Hematopoietic multipotent progenitor cell treated with erythropoietin and hydrocortisone succinate and interleukin-3 and kit ligand, for 17 days (in vitro differentiated cells): ENCODE measurements around the gene SV2C.
"Not testable (repeated sequence)": the region's sequence is repeated elsewhere in the genome, so short reads cannot be mapped to it uniquely, and the experiment has no call there.

Experiments
- DNase-seq: peaks from one replicate; pipeline ENCODE4 v3.0.0-alpha.2; 2015; ENCODE audit warnings: low spot score

SV2C gene

GRCh38 chr5:76204191-76204590 is 121.0 kb downstream of the SV2C start:
- DNase-seq: no peak

DNA sequence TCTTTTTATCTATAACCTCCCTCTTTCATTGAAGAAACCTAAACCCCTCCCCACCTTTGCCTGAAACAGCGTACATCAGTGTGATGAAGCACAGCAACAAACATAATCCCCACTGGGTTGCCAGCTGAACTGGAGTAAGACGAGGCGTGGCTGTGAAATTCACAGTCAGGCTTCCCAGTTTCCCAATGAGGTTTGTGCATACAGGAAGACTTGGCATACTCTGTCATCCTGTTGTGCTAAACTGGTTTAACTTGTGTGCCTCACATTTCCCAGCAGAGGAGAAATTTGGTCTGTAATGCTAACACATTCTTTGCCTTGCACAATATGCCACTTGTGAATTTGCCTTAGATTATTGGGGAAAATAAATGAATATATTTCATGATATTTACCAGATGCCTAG is 121.5 kb downstream of the SV2C start:
- DNase-seq: no peak

DNA sequence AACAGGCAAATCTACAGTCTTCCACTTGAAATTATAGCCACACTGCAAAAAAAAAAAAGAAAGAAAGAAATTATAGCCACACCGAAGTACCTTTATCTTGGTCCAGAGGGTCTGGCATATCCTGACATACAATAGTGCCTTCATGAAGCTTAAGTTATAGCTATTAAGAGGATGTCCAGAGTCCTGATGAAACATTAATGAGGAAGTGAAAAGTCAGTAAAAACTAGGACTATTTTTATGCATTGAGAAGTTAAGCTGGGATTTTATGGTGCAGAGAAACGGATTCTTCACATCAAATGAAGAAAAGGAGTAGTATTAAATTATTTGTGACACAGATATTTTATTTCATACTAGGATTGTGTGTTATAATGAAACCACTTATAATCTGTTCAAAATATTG is 123.9 kb downstream of the SV2C start:
- no peak for DNase-seq

DNA sequence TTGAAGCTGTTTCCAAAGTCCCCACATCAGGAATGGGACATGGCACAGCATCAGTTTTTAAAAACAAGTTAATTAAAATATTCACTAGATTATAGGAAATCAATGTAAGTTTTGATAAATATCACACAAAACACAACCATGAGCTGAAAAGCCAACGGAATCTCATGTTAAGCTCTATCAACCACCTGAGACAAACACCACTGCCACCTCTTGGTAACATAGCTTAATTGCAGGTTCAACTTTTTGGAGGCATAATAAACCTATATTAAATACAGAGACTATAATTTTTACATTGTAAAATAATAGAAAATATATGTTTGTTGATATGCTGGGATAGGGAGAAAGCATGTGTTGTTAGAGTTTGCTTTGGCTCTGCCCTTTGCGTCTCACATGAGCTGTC is 126.1 kb downstream of the SV2C start:
- peak; percentile 24 for DNase-seq

- DNase-seq: no peak
Observed at GRCh38 chr5:76210946-76211345, 127.8 kb downstream of the SV2C start.

GRCh38 chr5:76213858-76214257 is 130.7 kb downstream of the SV2C start:
- DNase-seq: no peak

GRCh38 chr5:76216748-76217147 is 133.6 kb downstream of the SV2C start:
- no peak for DNase-seq

- DNase-seq: no peak
Observed at GRCh38 chr5:76219636-76220035, 136.5 kb downstream of the SV2C start.

DNA sequence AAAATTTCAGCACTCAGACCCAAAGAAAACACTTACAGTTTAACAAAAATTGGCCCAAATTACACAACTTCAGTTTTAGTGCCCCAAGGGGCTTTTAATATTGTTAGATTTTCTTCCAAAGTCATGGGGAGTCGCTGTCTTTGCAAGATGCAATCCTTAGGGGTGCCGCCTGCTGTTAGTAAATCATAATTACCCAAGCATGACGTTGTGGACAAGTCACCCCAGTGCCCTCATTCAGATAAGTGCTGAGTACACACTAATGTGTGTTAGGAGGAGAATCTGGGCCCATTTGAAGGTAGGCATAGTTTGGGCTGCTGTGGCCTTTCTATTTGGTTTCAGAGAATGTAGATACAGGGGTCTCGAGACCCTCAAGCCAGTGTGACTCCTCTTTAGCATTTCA is 138.1 kb downstream of the SV2C start:
- DNase-seq: no peak

DNA sequence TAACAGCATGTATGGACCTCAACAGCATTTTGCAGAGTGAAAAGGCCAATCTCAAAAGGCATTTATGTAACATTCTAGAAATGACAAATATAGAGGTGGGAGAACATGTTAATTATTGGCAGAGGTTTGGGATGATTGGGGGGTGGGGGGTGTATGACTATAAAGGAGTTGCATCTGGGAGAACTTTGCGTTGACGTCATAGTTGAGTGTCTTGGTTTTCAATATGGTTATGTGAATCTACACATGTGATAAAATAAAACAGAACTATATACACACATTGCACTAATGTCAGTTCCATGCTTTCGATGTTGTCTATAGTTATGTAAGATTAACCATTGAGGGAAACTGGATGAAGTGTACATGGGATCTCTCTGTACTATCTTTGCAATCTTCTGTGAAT is 139.1 kb downstream of the SV2C start:
- DNase-seq: no peak

DNA sequence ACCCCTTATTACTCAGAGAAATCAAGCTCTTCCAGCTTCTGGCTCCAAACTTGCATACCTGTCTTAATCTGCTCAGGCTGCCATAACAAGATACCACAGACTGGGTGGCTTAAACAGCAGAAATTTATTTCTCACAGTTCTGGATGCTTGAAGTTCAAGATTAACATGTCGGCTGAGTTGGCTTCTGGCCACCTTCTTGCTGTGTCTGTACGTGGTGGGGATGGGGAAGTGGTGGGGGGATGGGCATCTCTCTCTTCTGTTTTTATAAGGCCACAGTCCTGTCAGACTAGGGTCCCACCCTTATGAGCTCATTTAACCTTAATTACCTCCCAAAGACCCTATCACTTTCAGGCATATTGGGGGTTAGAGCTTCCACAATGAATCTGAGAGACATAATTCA is 140.5 kb downstream of the SV2C start:
- DNase-seq: no peak

- DNase-seq: no peak
Observed at GRCh38 chr5:76224898-76225297, 141.7 kb downstream of the SV2C start.

- no peak for DNase-seq
Observed at GRCh38 chr5:76225336-76225735, 142.2 kb downstream of the SV2C start.

- DNase-seq: no peak
Observed at GRCh38 chr5:76229900-76230299, 146.7 kb downstream of the SV2C start.

DNA sequence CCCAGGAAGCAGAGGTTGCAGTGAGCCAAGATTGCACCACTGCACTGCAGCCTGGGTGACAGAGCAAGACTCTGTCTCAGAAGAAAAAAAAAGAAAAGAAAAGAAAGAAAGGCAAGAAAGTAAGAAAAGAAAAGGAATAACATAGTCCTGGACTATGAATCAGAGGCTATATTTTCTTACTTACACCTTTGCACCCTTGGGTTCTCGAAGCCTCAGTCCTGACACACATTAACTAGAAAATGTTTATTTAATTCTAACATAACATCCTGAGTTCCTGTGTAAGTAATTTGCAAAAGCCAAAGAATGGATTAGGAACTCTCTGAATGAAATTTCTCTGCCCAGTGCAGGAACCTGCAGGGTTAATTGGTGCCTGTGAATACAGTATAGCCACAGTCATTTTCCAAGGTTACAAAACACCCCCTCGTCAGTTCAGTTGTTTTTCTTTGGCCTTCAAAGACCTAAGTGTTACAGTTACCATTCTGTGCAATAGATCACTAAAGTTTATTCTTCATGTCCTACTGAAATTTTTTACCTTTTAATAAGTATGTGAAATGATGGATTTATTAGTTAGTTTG is 147.6 kb downstream of the SV2C start:
- DNase-seq: no peak

DNA sequence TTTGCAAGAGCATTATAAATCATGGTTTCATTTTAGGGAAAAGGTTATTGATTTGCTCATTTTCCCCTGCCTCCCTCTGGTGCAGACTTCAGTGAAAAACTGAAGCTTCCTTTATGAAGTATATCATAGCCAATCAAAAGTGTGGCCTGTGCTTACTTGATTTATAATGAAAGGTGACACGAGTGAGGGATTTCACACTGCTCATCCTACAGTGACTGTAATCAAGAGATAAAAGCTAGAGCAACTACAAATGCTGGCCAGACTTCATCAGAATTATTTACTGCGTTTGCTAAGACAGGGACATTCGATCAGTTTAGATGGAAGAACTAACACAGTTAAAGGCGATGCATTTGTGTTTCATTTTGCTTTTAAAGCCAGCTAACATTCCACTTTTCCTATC is 151.5 kb downstream of the SV2C start:
- DNase-seq: no peak

GRCh38 chr5:76236684-76237083 is 153.5 kb downstream of the SV2C start:
- no peak for DNase-seq

DNA sequence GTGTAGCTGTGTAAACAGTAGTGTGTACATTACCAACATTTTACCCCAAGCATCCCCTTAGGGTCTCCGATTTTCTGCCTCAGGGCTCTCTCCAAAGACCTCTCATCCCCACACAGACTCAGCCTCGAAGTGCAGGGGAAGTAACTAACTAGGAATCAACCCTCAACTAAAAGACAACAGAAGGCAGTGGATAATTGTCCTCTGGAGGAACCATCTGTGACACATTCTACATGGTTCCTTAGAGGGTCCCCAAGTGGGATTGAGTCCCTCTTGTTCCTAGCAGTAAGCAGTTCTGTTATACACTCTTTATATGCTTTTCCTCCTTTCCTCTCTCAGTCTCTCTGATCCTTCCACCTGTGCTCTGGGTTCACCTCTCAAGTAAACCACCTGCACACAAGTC is 157.2 kb downstream of the SV2C start:
- DNase-seq: no peak

GRCh38 chr5:76242155-76242554 is 159.0 kb downstream of the SV2C start:
- DNase-seq: not testable (repeated sequence)

- DNase-seq: no peak
Observed at GRCh38 chr5:76245590-76245989, 162.4 kb downstream of the SV2C start.

GRCh38 chr5:76249621-76250020 is 166.4 kb downstream of the SV2C start:
- no peak for DNase-seq

GRCh38 chr5:76250463-76250862 is 167.3 kb downstream of the SV2C start:
- no peak for DNase-seq

- DNase-seq: no peak
Observed at GRCh38 chr5:76251656-76252055, 168.5 kb downstream of the SV2C start.

- DNase-seq: no peak
Observed at GRCh38 chr5:76252437-76252836, 169.3 kb downstream of the SV2C start.
